Measurements from ENCODE around the gene OGG1.

DNA sequence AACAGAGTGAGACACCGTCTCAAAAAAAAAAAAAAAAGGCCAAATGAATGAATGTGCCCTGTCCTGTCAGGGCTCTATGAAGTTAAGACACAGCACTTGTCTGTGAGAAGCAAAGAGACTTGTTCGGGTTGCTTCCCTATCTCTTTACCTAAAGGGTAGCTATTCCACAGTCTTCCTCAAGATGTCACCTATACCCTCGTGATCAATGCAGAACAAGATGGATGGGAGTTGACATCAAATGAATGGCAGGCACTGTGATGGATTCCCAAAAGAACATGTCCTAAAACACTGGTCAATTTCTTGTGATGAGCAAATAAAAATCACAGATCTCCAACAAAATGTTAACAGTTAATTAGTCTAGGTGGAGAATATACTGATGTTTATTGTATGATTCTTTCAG, 33.0 kb downstream of the OGG1 start:
- TF ChIP-seq, protein P1, sequence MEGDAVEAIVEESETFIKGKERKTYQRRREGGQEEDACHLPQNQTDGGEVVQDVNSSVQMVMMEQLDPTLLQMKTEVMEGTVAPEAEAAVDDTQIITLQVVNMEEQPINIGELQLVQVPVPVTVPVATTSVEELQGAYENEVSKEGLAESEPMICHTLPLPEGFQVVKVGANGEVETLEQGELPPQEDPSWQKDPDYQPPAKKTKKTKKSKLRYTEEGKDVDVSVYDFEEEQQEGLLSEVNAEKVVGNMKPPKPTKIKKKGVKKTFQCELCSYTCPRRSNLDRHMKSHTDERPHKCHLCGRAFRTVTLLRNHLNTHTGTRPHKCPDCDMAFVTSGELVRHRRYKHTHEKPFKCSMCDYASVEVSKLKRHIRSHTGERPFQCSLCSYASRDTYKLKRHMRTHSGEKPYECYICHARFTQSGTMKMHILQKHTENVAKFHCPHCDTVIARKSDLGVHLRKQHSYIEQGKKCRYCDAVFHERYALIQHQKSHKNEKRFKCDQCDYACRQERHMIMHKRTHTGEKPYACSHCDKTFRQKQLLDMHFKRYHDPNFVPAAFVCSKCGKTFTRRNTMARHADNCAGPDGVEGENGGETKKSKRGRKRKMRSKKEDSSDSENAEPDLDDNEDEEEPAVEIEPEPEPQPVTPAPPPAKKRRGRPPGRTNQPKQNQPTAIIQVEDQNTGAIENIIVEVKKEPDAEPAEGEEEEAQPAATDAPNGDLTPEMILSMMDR (IDR thresholded peaks at IDR 0.05): peak in 2 of 4 donors; percentile 20 to 26
- TF ChIP-seq POLR2A (IDR thresholded peaks at IDR 0.05): no peak

Measured in right lobe of liver (tissue), 4 donors.